GM12875 (cell line): Measurements from ENCODE around the gene CBY1.
A peak's percentile ranks its signal among the peaks of the same experiment; 100 is the strongest.

ENCODE experiments used
- H3K4me3 ChIP-seq: one replicate; pipeline ENCODE4 v1.5.1; 2011; ENCODE audit warnings: low read depth, low read length, control low read depth
- CTCF ChIP-seq: IDR thresholded peaks from 2 replicates; pipeline ENCODE4 v1.5.1; 2011; ENCODE audit warnings: low read depth, mild to moderate bottlenecking, control low read depth, inconsistent platforms, low read length, moderate library complexity, borderline replicate concordance; ENCODE audit not compliant: insufficient read depth

Gene CBY1

GRCh38 chr22:38652859-38653258, 3.6 kb upstream of the CBY1 start:
- no peak for TF ChIP-seq CTCF
- no peak overlapping the region for H3K4me3 ChIP-seq

- H3K4me3 ChIP-seq, result no peak overlapping the region
- no peak for TF ChIP-seq CTCF
Measured at GRCh38 chr22:38653741-38654140, 2.7 kb upstream of the CBY1 start.

- no peak for TF ChIP-seq CTCF
- peak overlapping the region; percentile 91 for H3K4me3 ChIP-seq
Measured at GRCh38 chr22:38655519-38656255, 751 bp upstream of the CBY1 start.

GRCh38 chr22:38657045-38657909, 839 bp downstream of the CBY1 start:
- no peak for TF ChIP-seq CTCF

GRCh38 chr22:38674888-38675287, 18.4 kb downstream of the CBY1 start:
- TF ChIP-seq CTCF, result no peak
- H3K4me3 ChIP-seq, result no peak overlapping the region

More at GRCh38 chr22:38657045-38657909, 839 bp downstream of the CBY1 start:
- H3K4me3 ChIP-seq, result peak overlapping the region; percentile 91

GRCh38 chr22:38675833-38676232, 19.4 kb downstream of the CBY1 start:
- no peak overlapping the region for H3K4me3 ChIP-seq
- no peak for TF ChIP-seq CTCF
